Measurements from ENCODE around the gene GCKR.

DNA sequence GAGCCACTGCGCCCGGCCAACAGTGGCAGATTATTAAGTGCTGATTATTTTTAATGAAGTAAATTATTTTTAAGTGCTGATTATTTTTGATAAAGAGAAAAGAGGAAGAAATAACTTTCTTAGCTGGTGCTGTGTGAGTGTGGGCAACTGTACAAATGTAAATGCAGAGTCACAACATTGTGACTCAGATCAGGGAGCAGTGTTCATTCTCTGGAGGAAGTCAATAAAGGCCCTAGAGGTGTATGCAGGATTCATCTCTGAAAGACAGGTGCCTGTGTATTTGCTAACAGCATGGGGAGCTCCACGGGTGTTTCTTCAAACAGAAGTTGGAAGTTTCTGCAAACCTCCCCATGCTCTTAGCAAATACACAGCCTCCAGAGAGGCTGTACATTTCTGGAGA lies 48.3 kb upstream of the GCKR start:
- TF ChIP-seq, protein P1, sequence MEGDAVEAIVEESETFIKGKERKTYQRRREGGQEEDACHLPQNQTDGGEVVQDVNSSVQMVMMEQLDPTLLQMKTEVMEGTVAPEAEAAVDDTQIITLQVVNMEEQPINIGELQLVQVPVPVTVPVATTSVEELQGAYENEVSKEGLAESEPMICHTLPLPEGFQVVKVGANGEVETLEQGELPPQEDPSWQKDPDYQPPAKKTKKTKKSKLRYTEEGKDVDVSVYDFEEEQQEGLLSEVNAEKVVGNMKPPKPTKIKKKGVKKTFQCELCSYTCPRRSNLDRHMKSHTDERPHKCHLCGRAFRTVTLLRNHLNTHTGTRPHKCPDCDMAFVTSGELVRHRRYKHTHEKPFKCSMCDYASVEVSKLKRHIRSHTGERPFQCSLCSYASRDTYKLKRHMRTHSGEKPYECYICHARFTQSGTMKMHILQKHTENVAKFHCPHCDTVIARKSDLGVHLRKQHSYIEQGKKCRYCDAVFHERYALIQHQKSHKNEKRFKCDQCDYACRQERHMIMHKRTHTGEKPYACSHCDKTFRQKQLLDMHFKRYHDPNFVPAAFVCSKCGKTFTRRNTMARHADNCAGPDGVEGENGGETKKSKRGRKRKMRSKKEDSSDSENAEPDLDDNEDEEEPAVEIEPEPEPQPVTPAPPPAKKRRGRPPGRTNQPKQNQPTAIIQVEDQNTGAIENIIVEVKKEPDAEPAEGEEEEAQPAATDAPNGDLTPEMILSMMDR (IDR thresholded peaks at IDR 0.05): no peak
- TF ChIP-seq EP300 (IDR thresholded peaks at IDR 0.05; ENCODE audit: low read depth) (no peak), POLR2AphosphoS5 (IDR thresholded peaks at IDR 0.05) (no peak), POLR2A (IDR thresholded peaks at IDR 0.05) (no peak)
